WTC11 (cell line): Measurements from ENCODE around the gene APOL2. TPM values are rescaled to one million over a fixed set of nuclear protein-coding genes. Genes with fewer than 3 reads are reported as not detected.

Source experiments
- ATAC-seq: fragments of 200-7000 bp; cut with Tn5 transposase; 2 replicates; pipeline ENCODE4 v1.10.0; 2021; ENCODE audit warnings: mild to moderate bottlenecking, moderate library complexity
- CTCF ChIA-PET: fragments of 300-600 bp; sonication (Branson Sonifier 250); formaldehyde crosslinking; loops from one replicate; lab custom pipeline; 2021; ENCODE audit warnings: antibody characterized with exemption; lab: Charles Lee
- POLR2A ChIA-PET: fragments of 350-600 bp; sonication (Branson Sonifier 250); formaldehyde crosslinking; loops from one replicate; lab custom pipeline; 2021; ENCODE audit warnings: antibody characterized with exemption; lab: Charles Lee
- DNase-seq: peaks from one replicate; pipeline ENCODE4 v3.0.0; 2021; ENCODE audit warnings: low spot score
- H3K27ac Mint-ChIP-seq: 2 replicates; pipeline ENCODE4 v1.8.0; 2021; ENCODE audit warnings: mixed read lengths
- H3K27me3 Mint-ChIP-seq: 2 replicates; pipeline ENCODE4 v1.8.0; 2021; ENCODE audit warnings: low read depth, mild to moderate bottlenecking, moderate library complexity, mixed read lengths
- H3K36me3 Mint-ChIP-seq: 2 replicates; pipeline ENCODE4 v1.8.0; 2021; ENCODE audit warnings: mixed read lengths
- H3K4me1 Mint-ChIP-seq: 2 replicates; pipeline ENCODE4 v1.8.0; 2022; ENCODE audit warnings: mixed read lengths
- H3K4me3 Mint-ChIP-seq: 2 replicates; pipeline ENCODE4 v1.8.0; 2021; ENCODE audit warnings: mild to moderate bottlenecking, moderate library complexity, mixed read lengths
- H3K9me3 Mint-ChIP-seq: 2 replicates; pipeline ENCODE4 v1.8.0; 2021; ENCODE audit warnings: mixed read lengths
- ATF1 ChIP-seq: sonication (generic); formaldehyde crosslinking; IDR thresholded peaks from 2 replicates; pipeline ENCODE4 v1.8.1; 2023; ENCODE audit warnings: mild to moderate bottlenecking, moderate library complexity, missing genetic modification reagents
- CREB1 ChIP-seq: sonication (generic); formaldehyde crosslinking; IDR thresholded peaks from 2 replicates; pipeline ENCODE4 v1.8.0; 2023; ENCODE audit warnings: mild to moderate bottlenecking, missing genetic modification reagents
- E2F5 ChIP-seq: sonication (generic); formaldehyde crosslinking; IDR thresholded peaks from 2 replicates; pipeline ENCODE4 v1.8.1; 2022; ENCODE audit warnings: mild to moderate bottlenecking, moderate library complexity, missing genetic modification reagents
- FOXJ3 ChIP-seq: sonication (generic); formaldehyde crosslinking; IDR thresholded peaks from 2 replicates; pipeline ENCODE4 v1.9.0; 2021; ENCODE audit warnings: missing genetic modification reagents, mild to moderate bottlenecking, borderline replicate concordance
- GTF2I ChIP-seq: fragments of 250-450 bp; sonication (Bioruptor Pico); conservative IDR thresholded peaks from 2 replicates; pipeline ENCODE4 v1.4.0; 2021; ENCODE audit warnings: mild to moderate bottlenecking
- HMGXB4 ChIP-seq: sonication (generic); formaldehyde crosslinking; IDR thresholded peaks from 2 replicates; pipeline ENCODE4 v1.8.1; 2023; ENCODE audit warnings: mild to moderate bottlenecking, moderate library complexity, missing genetic modification reagents
- IRF2 ChIP-seq: sonication (generic); formaldehyde crosslinking; IDR thresholded peaks from 2 replicates; pipeline ENCODE4 v1.8.0; 2022; ENCODE audit warnings: low read depth, missing genetic modification reagents, borderline replicate concordance
- MLX ChIP-seq: sonication (generic); formaldehyde crosslinking; IDR thresholded peaks from 2 replicates; pipeline ENCODE4 v1.8.1; 2023; ENCODE audit warnings: mild to moderate bottlenecking, missing genetic modification reagents, moderate library complexity
- NFATC4 ChIP-seq: fragments of 250-450 bp; sonication (Bioruptor Pico); IDR thresholded peaks from 2 replicates; pipeline ENCODE4 v1.9.0; 2021; ENCODE audit warnings: mild to moderate bottlenecking
- TCF7 ChIP-seq: sonication (generic); formaldehyde crosslinking; IDR thresholded peaks from 2 replicates; pipeline ENCODE4 v1.8.0; 2022; ENCODE audit warnings: mild to moderate bottlenecking, low read depth, missing genetic modification reagents, moderate library complexity
- TEAD1 ChIP-seq: sonication (generic); formaldehyde crosslinking; IDR thresholded peaks from 2 replicates; pipeline ENCODE4 v1.8.0; 2022; ENCODE audit warnings: mild to moderate bottlenecking, missing genetic modification reagents
- total RNA-seq: library from RNA; stranded (reverse); gene quantifications from 3 replicates; pipeline ENCODE4 v1.2.3, GENCODE V29; 2021
- TF ChIP-seq, protein P1 (sequence below): sonication (generic); formaldehyde crosslinking; conservative IDR thresholded peaks from 2 replicates; pipeline ENCODE4 v1.8.1; 2022; ENCODE audit warnings: mild to moderate bottlenecking, missing genetic modification reagents
- TF ChIP-seq, protein P2 (sequence below): sonication (generic); formaldehyde crosslinking; IDR thresholded peaks from 2 replicates; pipeline ENCODE4 v1.8.0; 2023; ENCODE audit warnings: missing genetic modification reagents
- TF ChIP-seq, protein P3 (sequence below): sonication (generic); formaldehyde crosslinking; IDR thresholded peaks from 2 replicates; pipeline ENCODE4 v1.8.1; 2023; ENCODE audit warnings: mild to moderate bottlenecking, missing genetic modification reagents, borderline replicate concordance

Gene APOL2
- total RNA-seq, 1 experiment from 2014 or later, result 11.2 TPM

DNA sequence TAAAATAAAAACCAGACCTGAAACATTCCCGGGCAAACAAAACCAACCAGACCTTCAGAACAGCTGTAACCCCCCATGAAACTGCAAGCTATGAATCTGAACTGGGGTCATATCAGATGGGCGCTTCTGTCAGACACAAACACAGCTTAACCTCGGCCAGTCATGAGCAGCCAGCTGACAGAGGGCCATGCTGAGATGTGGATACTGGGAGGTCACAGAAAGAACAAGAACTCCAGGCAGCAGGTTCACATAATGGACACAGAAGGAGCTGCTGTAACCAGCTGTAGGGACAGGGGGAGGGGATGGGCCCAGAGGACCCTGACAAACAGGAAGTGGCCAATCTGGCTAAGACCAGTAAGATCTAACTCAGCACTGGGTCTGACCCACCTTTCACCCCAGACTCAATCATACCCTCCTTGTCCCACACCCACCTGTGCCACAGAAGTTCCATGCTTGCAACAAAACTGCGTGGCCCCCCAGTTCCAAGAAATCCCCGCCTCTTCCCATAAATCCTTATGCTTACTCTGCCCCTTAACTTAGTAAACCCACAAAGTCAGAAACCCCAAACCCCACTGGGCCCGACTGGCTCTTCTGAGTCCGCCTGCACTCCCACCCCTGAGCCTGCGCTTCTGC lies 41.7 kb downstream of the APOL2 start:
- H3K4me1 Mint-ChIP-seq, result peaks cover 36% of the 10 kb centered on the region
- DNase-seq, result no peak

DNA sequence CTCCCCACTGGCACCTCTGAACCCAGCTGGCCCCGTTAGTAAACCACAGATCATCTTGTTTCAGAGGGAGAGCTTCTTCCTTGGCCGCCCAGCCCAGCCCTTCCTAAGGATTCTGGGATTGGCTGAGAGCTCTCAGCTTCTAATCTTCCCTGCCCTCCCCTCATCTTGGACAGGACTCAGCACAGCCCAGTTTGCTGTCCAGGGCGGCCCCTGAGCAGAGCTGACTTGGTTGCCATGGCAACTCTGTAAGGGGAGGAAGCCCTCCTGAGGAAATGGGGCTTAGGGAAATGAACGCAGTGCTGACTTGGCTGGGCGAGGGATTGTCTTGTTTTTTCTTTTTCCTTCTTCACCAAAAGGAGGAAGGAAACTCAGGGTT lies 42.3 kb downstream of the APOL2 start:
- peak; percentile 47 for DNase-seq

More for the DNA sequence above, 41.7 kb downstream of the APOL2 start:
- Mint-ChIP-seq H3K4me3 (no peak overlapping the region), H3K9me3 (no peaks in the 10 kb centered on the region), H3K27me3 (no peaks in the 10 kb centered on the region; the same call in none of the 2 replicates), H3K27ac (no peak overlapping the region), H3K36me3 (no peaks in the 10 kb centered on the region)
- POLR2A ChIA-PET, result interaction anchor here (0.6 kb wide), 1 partner anchor 17 kb away, joined by 4 read pairs; no protein-coding TSS in a partner anchor
- peak; percentile 28 for ATAC-seq
- CTCF ChIA-PET, result interaction anchor here (1.0 to 3.0 kb wide), 7 partner anchors 17 to 289 kb away, joined by 3 to 16 read pairs (median 7); partner anchors contain the start of gene APOL2
- no peak for TF ChIP-seq TCF7 (CRISPR knock-in tag)
- no peak for TF ChIP-seq MLX (CRISPR knock-in tag)
- no peak for TF ChIP-seq ATF1 (CRISPR knock-in tag)
- TF ChIP-seq, protein P1, sequence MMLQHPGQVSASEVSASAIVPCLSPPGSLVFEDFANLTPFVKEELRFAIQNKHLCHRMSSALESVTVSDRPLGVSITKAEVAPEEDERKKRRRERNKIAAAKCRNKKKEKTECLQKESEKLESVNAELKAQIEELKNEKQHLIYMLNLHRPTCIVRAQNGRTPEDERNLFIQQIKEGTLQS, result no peak

DNA sequence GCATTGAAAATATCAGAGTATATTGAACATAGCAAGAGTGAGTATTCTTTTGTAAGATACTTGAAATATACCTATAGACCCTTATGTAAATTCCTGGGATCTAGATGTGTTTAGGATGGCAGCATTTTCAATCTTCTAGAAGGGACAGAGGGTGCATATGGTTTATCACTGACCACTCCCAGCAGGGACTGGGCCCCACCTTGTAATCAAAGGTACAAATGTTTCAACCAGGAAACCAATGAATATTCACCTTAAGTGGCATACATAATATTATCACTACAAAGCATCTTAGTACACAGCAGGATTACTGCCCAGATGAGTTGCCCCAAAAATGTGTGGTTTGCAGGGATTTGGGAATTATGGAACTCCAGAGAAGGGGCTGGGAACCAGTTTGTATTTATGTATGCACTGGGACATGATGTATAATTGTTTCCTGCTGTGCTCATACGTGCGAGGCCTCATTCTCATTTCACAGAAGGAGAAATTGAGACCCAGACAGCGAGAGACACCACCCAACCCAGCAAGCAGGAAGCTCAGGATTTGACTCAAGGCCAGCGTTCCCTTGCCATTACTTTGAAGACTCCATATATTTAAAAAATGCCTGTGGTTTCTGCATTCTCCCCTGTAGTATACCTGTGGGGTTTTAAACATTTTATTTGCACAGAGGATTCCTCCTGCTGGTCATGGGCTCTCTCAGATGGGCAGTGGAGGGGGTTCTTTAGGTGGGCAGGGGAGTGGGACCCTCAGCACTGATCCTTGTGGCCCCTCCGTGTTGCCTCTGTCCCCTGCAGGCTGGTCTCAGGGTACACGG lies 42.9 kb downstream of the APOL2 start:
- Mint-ChIP-seq H3K36me3 (peaks cover 3% of the 10 kb centered on the region), H3K4me1 (peaks cover 36% of the 10 kb centered on the region), H3K27ac (no peak overlapping the region), H3K4me3 (no peak overlapping the region), H3K27me3 (no peaks in the 10 kb centered on the region; the same call in none of the 2 replicates), H3K9me3 (peaks cover 4% of the 10 kb centered on the region)
- ATAC-seq (peak; percentile 5; the same call in 1 of the 2 replicates), DNase-seq (no peak)
- POLR2A ChIA-PET, result no interaction called here
- no peak for TF ChIP-seq GTF2I (CRISPR knock-in tag)
- TF ChIP-seq, protein P2, sequence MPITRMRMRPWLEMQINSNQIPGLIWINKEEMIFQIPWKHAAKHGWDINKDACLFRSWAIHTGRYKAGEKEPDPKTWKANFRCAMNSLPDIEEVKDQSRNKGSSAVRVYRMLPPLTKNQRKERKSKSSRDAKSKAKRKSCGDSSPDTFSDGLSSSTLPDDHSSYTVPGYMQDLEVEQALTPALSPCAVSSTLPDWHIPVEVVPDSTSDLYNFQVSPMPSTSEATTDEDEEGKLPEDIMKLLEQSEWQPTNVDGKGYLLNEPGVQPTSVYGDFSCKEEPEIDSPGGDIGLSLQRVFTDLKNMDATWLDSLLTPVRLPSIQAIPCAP, result no peak
- no peak for TF ChIP-seq TEAD1 (CRISPR knock-in tag)
- TF ChIP-seq HMGXB4 (CRISPR knock-in tag), result no peak
- TF ChIP-seq CREB1 (CRISPR knock-in tag), result no peak
- TF ChIP-seq, protein P3, sequence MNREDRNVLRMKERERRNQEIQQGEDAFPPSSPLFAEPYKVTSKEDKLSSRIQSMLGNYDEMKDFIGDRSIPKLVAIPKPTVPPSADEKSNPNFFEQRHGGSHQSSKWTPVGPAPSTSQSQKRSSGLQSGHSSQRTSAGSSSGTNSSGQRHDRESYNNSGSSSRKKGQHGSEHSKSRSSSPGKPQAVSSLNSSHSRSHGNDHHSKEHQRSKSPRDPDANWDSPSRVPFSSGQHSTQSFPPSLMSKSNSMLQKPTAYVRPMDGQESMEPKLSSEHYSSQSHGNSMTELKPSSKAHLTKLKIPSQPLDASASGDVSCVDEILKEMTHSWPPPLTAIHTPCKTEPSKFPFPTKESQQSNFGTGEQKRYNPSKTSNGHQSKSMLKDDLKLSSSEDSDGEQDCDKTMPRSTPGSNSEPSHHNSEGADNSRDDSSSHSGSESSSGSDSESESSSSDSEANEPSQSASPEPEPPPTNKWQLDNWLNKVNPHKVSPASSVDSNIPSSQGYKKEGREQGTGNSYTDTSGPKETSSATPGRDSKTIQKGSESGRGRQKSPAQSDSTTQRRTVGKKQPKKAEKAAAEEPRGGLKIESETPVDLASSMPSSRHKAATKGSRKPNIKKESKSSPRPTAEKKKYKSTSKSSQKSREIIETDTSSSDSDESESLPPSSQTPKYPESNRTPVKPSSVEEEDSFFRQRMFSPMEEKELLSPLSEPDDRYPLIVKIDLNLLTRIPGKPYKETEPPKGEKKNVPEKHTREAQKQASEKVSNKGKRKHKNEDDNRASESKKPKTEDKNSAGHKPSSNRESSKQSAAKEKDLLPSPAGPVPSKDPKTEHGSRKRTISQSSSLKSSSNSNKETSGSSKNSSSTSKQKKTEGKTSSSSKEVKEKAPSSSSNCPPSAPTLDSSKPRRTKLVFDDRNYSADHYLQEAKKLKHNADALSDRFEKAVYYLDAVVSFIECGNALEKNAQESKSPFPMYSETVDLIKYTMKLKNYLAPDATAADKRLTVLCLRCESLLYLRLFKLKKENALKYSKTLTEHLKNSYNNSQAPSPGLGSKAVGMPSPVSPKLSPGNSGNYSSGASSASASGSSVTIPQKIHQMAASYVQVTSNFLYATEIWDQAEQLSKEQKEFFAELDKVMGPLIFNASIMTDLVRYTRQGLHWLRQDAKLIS (CRISPR knock-in tag), result no peak
- TF ChIP-seq FOXJ3 (CRISPR knock-in tag), result no peak
- no peak for TF ChIP-seq IRF2 (CRISPR knock-in tag)
- no peak for TF ChIP-seq NFATC4 (CRISPR knock-in tag)
- CTCF ChIA-PET, result interaction anchor here (1.1 to 3.0 kb wide), 5 partner anchors 16 to 290 kb away, joined by 4 to 16 read pairs (median 7); partner anchors contain the start of gene APOL2

More for the DNA sequence above, 42.3 kb downstream of the APOL2 start:
- H3K4me1 Mint-ChIP-seq, result peaks cover 36% of the 10 kb centered on the region
- no peak overlapping the region for H3K27ac Mint-ChIP-seq
- no peaks in the 10 kb centered on the region for H3K36me3 Mint-ChIP-seq
- POLR2A ChIA-PET, result no interaction called here
- CTCF ChIA-PET, result interaction anchor here (1.1 to 3.0 kb wide), 5 partner anchors 17 to 289 kb away, joined by 4 to 16 read pairs (median 7); partner anchors contain the start of gene APOL2
- no peak for TF ChIP-seq FOXJ3 (CRISPR knock-in tag)
- no peak for TF ChIP-seq E2F5
- TF ChIP-seq, all 79 proteins: peak for 0
- Mint-ChIP-seq H3K9me3 (no peaks in the 10 kb centered on the region), H3K4me3 (no peak overlapping the region), H3K27me3 (no peaks in the 10 kb centered on the region; the same call in none of the 2 replicates)
- peak; percentile 82 for ATAC-seq
